GM21390 (cell line): Measurements from ENCODE around the gene MSN.

ENCODE experiments used
- ATAC-seq: cut with Tn5 transposase; IDR thresholded peaks from one replicate; pipeline ENCODE4 v1.9.1; 2021; ENCODE audit not compliant: unreplicated experiment

The MSN gene

GRCh38 chrX:65671966-65672365, 4.5 kb downstream of the MSN start:
- ATAC-seq: no peak

DNA sequence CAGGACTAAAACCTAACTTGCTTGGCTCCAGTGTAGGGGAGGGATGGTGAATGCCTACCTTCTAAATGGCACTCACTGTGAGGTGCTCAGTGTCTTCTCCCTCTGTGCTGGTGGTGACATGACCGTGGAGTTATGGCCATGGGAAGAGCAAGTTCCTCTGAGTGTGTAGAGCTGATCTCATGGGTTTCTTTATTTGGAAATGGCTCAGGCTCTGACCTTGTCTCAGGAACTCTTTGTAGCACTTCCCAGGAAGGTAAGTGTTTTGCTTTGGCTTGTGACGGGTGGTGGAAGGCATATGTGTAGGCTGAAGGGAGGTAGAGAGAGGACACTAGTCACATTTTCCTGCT, 6.4 kb downstream of the MSN start:
- no peak for ATAC-seq

DNA sequence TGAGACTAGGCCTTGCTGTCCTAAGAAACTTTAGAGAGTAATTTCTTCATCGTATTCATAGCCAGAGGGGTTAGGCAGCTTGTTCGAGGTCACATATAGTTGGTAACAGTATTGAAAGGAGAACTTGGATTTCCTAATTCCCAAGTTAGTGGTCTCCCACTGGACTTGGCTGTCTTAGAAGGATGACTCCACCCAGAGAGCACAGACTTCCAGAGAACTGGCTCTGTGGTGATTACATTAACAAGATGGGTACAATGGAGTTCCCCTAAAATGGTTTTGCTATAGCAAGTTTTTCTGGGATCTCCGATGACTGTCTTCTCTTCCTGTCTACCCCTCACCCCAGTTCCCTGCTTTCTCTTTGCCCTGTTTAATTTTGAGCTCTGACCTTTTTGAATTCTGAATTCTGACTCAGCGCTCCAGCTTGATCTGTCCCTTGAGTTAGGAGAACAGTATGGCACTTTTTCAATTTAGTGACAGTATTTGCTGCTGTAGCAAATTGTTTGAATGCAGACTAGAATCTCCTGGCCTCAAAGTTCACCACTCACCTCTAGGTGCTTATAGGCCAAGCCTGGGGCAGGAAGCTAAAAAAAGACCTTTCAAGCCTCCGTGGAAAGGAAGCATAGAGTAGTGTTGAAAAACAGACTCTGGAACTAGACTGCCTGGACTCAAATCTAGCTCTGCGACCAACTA, 6.9 kb downstream of the MSN start:
- ATAC-seq: no peak

GRCh38 chrX:65677954-65678469, 10.6 kb downstream of the MSN start:
- ATAC-seq: no peak

DNA sequence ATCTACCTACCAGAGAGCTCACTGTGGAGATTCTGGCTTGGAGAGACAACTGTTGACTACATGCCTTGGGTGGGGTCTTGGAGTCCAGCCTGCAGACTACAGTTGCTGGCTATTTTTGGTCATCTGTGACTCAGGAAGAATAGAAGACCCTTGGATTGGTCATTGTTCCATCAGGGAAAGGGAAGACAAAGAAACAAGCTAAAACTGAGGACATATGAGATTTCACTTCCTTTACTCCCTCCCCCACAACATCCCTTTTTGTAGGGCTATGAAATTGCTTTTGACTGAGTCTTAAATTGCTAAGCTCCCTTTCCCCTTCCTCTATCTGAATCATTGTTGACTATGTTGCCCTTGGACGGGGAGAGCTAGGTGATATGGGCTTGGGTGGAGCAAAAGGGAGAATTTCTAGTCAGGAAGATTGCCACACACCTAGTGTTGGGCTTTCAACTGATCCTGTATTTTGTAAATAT, 11.7 kb downstream of the MSN start:
- no peak for ATAC-seq

DNA sequence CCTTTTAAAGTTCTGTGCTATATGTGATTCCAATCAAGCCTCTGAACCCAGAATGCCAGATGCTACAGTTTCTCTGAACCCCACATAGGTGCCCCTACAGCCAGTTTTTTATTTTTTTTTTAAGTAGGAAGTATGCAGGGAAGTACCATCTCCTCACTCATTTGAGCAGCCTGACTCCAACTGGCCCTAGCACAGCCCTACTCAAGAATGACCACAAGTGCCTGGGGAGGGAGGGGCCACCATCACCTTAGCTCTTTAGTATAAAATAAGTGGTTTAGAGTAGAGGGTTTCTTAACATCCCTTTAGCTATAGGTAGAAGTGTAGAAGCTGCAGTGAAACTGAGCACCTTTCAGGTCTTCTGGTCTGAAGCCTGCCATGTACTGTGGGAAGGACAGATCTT, 14.4 kb downstream of the MSN start:
- no peak for ATAC-seq

DNA sequence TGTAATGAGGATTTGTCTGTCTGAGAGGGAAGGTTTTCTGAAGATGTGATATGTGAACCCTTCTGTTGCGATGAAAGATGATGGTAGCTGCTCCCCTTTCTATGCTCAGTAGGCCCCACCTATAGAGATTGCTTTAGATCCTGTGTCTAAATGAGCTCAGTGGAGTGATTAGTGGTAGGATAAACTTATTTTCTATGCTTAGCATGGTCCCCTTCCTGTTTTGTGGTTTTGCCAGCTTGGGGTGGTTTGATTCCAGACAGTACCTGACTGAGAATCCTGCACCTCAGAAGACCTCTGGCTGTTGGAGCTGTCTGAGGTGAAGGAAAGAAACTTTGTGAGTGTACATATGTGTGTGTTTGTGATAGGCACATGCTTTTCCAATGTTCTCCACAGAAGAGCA, 17.7 kb downstream of the MSN start:
- no peak for ATAC-seq

GRCh38 chrX:65686236-65686635, 18.8 kb downstream of the MSN start:
- no peak for ATAC-seq

DNA sequence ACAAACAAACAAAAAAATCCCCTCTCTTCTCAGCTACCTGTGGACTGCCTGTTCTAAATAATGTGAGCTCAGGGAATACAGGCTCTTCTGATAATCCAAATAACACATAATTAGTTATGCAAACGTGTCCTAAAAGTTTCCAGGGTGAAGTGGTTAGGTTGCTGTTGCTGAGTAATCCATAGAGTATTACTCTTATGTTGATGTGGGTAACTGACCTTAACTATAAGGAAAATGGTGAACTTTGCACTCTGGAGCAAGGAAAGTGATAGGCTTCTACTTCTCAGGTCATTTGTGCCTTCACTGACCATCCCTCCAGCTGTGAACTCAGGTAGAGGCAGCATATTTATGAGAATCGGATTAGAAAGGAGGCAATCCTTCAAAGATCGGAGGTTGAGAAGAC, 19.9 kb downstream of the MSN start:
- ATAC-seq: no peak

DNA sequence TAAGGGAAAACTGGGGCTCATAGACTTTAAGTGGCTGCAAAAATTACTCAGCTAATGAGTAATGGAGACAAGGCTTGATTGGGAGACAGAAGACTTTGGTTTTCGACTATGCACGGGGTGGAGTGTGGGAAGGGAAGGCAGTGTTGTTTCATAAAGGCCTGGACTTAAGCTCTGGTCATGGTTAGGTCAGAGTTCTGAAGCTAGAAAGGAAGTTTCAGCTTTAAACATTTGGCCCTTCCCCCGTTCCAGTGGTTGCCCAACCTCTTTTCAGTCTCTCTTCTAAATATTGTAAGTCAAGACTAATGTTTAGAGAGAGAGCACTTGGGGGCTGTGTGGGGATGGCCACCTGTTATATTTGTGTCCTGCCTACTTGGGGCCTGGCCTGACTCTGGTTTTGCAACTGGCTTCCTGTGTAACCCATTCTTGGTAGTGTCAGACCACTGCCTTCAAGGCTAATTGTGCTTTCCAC, 21.0 kb downstream of the MSN start:
- peak; percentile 89 for ATAC-seq

GRCh38 chrX:65689377-65689776, 21.9 kb downstream of the MSN start:
- no peak for ATAC-seq

DNA sequence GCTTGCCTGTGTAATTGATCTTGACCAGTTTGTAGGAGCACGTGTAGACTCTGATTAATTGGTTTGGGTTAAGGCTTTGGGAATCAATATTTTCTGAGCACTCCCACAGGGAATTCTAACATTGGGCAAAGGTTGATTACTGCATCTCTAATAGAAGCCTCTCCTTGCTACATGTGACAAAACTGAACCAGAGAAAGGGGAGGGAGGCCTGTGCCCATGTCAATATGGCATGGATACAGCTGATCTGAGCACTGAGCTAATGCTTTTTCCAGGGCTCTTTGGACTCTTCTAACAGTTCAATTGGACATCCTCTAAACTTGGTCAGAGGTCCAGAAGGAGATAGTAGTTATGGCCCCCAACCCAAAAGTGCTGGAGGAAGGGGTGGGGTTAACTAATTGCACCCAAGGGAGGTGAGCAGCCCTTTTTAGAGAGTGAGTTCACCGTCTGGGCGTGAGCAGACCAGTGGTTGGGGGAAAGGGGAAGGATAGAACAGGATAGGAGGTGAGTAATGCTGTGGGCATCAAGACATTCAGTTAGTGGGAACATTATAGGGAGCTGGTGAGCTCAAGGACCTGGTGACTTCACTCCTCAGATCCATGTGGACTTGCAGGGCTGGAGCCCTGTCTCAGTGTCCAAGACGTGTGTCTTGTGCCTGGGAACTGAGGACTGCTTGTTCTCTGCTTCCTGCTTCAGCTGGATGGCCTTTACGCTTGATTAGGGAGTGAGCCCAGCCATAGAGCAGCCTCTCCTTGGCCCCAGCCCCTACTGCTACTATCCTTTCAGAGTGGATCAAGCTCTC, 22.8 kb downstream of the MSN start:
- no peak for ATAC-seq

GRCh38 chrX:65695849-65696449, 28.5 kb downstream of the MSN start:
- no peak for ATAC-seq

DNA sequence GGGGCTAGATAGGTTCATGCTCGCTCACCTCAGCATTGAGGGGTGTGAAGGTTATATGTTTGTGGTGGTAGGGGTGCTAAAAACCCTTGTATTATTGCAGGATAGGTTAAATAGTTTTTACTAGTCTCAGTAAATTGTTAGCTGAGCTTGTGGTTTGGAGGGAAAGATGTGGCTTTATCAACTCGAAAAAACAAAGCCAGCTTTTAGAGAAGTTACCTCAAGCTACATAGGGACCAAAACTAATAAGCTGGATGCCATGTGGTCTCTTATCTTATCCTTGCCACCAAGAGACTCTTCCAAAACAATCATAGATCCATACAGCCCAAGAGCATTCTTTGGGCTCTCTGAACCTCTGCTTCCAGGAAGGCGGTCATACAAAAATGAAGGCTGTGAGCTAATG, 29.2 kb downstream of the MSN start:
- ATAC-seq: no peak

DNA sequence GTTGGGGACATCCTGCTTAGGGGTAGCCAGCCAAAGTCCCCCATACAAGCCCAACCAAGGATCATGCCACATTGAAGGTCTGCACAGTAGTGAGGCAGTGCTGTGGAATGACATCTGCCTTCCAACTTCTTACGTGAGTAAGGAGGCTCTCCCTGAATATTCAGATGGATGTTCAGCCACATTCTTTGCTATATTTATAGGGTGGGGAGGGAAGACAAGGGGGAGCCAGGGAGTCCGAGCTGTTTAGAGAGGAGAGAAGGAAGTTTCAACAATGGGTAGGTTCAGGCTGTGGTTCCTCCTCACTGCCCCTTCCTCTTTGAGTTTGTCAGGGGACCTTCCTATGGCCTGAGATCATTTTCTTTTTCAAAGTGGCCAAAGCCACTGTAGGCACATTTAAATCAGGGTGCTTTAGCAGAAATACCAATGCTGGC, 29.8 kb downstream of the MSN start:
- ATAC-seq: no peak

DNA sequence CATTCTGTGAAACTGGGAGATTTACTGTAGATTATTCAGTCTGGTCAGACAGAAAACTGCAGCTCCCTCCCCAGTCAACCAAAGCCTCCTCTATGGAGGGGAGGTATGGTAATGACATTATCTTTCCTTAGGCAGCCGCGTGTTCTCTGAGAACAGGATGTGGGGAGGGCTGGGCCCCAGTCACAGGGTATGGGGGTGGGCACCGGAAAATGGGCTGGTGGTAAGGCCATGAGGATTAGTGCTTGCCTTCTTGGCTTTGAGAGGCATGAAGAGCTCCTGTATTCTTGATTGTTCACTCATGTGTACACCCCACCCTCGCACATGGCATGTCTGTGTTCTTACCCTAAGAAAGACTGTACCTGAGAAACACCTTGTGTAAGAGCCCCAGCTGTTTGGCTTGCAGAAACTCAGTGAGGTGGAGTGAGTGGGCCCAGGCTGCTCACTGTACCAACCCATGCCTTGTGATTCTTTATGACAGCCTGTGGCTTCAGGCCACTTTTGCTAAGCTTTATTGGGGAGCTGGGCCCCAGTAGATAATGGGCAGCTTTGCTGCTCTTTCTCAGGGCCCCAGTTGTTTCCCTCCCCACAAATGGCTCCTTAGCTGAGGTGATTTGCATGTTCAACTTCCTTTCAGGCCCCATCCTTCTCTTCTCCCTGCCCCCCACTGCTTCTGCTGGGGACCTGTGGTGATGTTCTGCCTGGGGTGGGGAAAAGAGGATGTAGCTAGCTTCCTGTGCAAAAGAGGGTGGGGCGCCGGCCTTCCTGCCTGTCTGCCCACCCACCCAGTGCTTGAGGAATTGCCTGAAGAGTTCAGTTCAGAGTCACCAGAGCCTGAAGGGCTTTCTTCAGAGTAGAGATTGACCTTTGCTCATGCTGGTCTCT, 30.7 kb downstream of the MSN start:
- peak; percentile 68 for ATAC-seq

GRCh38 chrX:65702956-65703355, 35.5 kb downstream of the MSN start:
- ATAC-seq: no peak

DNA sequence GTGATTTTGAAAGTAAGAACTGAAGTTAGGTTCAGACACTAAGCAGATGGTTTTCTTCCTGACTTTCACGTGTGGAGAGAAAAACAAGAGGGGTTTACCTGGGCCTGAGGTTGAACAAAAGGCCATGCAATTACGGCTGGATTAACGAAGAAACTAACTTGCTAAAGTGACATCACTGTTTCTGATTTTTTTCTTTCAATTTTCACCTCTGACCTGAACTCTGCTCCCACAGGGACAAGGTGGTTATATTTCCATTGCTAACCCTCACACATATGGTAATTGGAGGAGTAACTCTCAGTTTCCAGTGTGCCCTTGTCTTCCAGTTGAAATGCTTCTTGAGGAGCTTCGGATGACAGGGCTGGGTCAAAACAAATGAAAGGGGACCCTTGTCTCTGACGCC, 38.0 kb downstream of the MSN start:
- no peak for ATAC-seq

DNA sequence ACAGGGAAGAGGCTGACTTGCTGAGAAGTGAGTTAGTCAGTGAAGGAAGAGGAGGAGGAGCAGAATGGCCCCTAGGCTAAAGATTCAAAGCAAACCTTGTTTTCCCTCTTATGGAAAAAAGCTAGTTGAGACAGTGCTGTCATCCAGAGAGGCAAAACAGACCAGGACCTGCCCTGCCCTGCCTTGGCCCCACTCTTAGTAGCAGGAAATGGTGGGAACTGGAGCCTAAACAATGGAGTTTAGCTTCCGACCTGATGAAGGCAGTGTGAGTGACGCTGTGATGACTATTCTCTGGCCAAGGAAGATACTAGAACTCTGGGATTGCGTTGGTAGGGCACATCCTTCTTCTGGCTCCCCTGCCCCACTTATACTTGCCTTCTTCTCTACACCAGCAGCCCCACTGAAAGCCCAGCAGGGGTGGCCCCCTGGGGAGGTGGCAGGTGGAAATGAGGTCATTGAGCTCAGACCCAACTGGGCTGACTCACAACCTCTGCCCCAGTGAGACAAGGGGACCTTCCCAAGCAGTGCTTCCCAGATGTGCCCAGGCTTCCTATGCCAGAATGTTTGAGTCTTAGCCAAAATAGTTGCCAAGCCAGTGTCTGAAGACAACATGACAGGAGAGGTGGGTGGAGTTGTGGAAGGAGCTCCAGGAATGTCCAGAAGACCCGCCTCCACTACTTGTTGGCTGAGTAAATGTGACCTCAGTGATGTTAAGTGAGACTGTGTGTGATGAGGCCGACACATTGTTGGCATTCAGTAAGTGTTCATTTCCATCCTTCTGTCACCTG, 38.8 kb downstream of the MSN start:
- ATAC-seq: no peak

DNA sequence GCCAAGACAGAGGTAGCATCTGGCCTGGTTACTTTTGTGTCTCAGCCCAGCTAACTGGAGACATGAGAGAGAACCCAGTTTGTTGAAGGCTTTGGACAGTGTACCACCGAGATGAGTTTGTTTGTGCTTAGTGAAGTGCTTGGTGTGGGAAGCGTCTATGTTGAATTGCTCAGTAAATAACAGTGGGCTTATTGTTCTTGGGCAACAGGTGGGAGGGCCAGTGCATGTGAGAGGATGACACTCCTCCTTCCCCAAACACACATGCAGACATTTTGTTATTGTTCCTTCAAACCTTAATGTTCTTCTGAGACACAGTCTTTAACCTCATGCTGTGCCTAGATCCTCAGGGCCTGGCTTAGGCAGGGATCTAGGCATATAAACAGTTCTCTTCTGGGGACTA, 39.7 kb downstream of the MSN start:
- no peak for ATAC-seq
